CD4-positive, alpha-beta T cell treated with Interleukin-4 for 4 hours (primary cell): ENCODE data around the gene STYXL2.

Source experiments
- DNase-seq: peaks from one replicate; pipeline ENCODE4 v3.0.0-alpha.2; 2020

The STYXL2 gene

DNA sequence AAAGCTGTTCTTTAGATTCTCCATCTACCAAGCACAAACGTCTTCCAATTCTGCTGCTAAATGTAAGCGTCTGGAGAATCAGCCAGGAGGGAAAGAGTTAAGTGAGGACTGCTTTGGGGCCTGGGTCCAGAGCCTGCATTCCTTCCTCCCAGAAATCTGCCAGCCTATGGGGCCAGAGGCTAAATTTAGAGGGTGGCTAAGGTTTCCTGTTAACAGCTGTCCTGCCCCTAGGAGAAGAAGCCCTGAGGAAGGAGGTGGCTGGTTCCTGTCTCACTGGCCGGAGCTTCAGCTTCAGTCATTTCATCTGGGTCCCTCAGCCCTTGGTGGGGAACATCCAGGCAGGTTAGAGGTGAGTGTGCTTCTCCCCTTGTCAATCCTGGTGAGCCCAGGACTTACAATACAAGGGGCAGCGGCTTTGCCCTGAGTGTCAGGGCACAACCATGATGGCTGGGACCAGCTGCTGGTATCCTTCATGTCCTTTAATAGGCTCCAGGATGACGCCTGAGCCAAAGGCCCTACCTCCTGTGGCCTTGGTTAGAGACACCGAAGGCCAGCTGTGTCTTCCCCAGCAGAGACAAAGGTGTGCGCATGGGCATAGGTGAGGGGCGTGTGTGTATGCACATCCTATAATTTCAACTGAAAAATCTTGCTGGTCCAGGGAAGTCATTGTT is at the start of gene STYXL2:
TSS of gene STYXL2 (plus strand) at position 230 of the 671 bp plus-strand sequence. CDS start 775 bp downstream, outside the sequence.
- no peak for DNase-seq

- no peak for DNase-seq
Measured at GRCh38 chr1:167051907-167052306, 42.0 kb upstream of the STYXL2 start.

GRCh38 chr1:167052389-167052788 is 41.5 kb upstream of the STYXL2 start:
- no peak for DNase-seq

DNA sequence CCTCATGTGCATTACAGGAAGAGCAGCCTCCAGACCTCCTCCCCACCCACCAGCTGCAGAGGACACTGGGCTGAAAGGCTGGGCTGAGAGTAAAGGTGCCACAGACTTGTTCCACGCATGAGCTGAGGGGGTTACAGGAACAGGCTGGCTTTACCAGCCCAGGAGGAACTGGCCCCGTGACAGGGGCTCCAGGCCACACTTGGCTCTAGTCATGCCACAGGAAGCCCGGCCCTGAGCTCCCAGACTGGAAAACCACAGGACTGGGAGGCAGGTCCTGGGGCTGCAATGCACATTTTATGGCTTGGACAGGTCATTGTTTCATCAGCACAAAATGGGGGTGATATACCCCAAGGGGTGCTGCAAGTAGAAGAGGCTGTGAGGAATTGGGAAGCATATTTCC is 39.3 kb upstream of the STYXL2 start:
- no peak for DNase-seq

DNA sequence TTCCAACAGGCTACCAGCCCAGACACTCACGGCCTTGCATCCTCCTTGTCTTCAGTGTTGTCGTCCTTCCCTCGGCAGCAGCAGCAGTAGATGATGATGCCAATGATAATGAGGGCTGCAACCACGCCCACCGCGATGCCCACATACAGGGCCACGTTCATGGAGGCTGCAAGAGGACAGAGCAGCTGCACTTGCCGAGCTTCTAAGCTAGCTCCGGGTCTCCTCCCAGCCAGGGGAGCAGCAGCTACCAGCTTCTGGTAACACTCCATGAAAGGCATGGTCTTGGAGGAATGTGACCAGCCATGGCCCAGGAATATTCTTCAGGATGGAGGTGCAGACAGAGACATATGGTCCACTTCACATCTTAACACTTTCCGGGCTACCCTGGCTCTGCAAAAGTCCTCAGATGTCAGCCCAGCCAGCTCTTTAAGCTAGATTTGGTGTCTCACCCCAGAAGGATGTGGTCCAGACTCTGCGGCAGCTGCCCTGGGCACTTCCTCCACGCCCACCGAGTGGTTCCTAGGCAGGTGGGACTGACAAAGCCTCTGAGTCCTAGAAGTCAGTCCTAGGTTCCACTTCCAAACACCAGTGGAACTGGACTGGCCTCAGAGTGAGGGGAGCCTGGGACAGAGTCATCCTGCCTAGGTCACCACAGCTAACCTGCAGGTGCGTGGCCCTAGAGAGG is 38.8 kb upstream of the STYXL2 start:
- DNase-seq, result no peak

GRCh38 chr1:167056529-167057231 is 37.2 kb upstream of the STYXL2 start:
- no peak for DNase-seq

GRCh38 chr1:167057241-167057688 is 36.6 kb upstream of the STYXL2 start:
- DNase-seq, result no peak

GRCh38 chr1:167059045-167059808 is 34.6 kb upstream of the STYXL2 start:
- peak; percentile 52 for DNase-seq

- DNase-seq, result no peak
Measured at GRCh38 chr1:167059809-167060107, 34.1 kb upstream of the STYXL2 start.

- no peak for DNase-seq
Measured at GRCh38 chr1:167060141-167061072, 33.5 kb upstream of the STYXL2 start.

DNA sequence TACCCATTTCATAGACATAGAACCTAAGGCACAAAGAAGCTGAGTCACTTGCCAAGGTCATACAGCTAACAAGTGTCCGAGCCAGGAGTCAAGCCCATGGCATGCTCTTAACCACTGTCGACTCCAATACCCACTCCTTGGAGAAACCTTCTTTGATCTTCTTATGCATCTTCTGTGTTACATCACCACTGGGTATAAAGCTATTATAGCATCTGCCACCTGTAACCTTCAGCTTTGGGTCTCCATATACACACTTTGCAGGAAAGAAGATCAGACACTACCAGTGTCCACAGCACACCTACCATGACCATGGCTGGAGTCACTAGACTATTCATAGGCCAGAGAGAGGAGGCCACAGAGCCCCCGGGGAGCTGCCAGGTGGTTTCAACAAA is 32.8 kb upstream of the STYXL2 start:
- no peak for DNase-seq

DNA sequence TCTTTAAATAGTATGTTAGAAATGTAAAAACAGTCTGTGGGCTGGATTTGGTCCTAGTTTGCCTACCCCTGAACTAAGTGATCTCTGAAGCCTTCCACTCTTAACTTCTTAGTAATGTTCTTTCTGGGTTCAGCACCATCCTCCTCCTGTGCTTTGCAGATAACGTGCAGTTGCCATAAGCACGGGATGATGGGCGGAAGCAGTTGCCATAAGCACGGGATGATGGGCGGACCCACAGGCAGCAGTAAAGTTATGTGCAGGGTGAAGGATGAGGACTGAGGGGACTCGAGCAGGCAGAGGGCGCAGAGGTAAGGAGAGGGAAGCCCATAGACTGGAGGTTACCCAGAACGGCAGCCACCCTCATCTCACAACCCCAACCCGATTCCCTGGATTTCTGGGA is 29.3 kb upstream of the STYXL2 start:
- no peak for DNase-seq

GRCh38 chr1:167065471-167065870 is 28.4 kb upstream of the STYXL2 start:
- no peak for DNase-seq

DNA sequence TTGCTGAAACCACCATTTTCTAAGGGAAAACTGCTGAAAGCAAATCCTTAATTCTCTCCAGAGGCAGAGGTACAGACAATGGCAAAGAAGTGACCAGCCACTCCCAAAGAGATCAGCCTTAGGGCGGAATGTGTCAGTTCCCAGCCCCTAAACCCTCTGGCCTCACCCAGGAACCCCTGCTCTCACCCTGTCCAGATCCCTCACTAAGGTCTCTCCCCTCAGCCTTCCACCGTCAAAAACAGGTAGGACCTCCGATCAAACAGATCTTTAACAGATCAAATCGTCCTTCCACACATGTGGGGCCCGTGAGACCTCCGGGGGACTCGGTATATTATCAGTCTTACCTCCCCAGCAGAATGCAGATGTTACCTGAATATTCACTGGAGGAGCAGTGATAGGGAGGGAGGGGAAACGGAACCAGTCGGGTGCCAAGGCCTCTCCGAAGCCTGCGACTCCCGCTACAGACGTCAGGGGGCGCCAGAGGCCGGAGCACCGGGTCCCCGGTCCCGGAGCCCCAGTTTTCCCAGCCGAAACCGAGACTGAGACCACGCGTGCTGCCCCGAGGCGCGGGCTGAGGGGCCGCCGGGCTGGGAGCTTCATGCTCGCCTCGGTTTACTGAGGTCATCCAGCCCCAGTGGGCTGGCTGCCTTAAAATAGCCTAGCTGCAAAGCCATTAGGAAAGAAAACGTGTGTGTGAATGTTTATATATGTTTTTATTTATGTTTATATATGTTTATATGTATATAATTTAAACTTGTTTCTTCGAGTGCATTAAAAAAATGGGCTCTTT is 27.3 kb upstream of the STYXL2 start:
- peak; percentile 72 for DNase-seq

DNA sequence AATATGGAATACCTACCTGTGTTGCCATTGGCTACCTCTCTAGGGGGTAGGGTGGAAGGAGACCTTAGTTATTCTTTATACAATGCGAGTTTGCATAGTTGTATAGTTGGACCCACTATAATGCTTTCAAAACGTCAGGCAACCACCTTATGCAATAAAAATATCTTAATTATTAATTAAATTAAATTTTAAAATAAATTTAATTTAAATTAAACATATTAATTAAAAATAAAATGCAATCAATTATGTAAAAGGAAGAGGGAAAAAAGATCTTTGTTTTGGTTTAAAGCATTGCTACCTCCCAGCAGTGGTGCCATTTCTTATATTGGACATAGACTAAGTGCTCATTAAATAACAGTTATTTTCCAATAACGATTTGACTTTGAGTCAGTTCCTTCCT is 26.0 kb upstream of the STYXL2 start:
- DNase-seq, result no peak

DNA sequence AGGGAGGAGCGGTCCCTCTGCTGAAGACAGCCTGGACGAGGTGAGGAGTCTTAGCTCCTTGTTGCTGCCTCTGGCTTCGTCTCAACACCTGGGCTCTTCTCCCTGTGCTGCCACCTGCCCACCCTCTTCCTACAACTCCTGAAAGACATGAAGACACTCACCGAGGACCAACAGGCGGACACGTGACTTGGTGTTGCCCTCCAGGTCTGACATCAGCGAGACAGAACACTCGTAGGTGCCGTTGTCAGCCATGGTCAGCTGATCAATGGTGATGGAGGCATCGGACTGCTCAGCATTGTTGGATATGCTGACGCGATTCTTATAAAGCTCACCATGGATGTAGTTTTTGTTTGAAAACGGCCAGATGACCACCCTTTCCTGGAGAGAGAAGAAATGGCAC is 25.1 kb upstream of the STYXL2 start:
- no peak for DNase-seq

- DNase-seq, result no peak
Measured at GRCh38 chr1:167071286-167071685, 22.6 kb upstream of the STYXL2 start.

DNA sequence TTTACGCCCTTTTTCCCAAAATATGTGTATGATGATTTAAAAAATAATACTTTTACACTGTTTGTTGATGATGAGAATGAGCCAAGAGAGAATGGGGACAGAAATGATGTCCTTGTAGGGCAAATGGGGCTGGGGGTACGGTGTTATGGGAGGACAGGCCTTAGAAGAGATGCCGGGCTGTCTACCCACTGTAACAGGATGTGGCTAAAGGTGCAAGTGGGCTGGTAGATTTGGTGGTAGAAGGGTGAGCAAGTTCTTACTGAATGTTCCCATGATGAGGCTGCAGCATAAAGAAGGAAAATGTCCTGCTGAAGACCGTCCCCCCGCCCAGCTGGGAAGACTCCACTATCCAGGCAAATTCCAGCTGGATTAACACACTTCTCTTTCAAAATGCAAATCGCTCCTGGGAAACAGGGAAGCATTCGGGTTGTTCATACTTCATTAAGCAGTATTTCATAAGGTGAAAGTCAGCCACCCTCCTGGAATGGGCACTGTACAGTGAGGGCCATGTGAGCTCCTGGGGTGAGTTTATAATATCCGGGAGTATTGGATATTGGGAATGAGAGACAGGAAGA is 17.7 kb upstream of the STYXL2 start:
- no peak for DNase-seq

GRCh38 chr1:167077128-167077867 is 16.6 kb upstream of the STYXL2 start:
- no peak for DNase-seq

DNA sequence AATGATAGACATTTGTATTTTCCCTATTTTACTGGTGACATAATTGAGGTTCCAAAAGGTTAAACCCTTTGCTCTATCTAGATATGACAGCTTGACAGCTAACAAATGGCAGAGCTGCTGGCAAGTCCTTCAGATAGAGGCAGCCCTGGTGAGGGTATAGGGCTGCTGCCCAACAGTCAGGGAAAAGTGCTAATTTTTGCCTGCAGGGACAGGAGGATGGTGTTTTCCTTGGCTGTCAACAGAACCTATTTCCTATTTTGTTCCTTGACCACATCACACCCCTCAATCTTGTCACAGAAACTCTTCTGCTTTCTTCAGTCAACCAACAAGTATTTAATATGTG is 16.0 kb upstream of the STYXL2 start:
- no peak for DNase-seq
